OCI-LY1 (cell line): Measurements from ENCODE around the gene FNBP1.
"Not testable (repeated sequence)": the region's sequence is repeated elsewhere in the genome, so short reads cannot be mapped to it uniquely, and the experiment has no call there.

Experiments
- H2AFZ ChIP-seq: fragments of 200-600 bp; sonication (generic), shearing (Covaris generic); 2 replicates; pipeline ENCODE4 v1.6.0; 2014; ENCODE audit warnings: antibody characterized with exemption, mild to moderate bottlenecking, low read length
- H3F3A ChIP-seq: fragments of 200-600 bp; sonication (generic), shearing (Covaris generic); 2 replicates; pipeline ENCODE4 v1.6.0; 2014; ENCODE audit warnings: mild to moderate bottlenecking, antibody characterized with exemption, low read length, moderate library complexity; ENCODE audit not compliant: insufficient read depth
- H3K27ac ChIP-seq: fragments of 200-600 bp; sonication (generic); 2 replicates; pipeline ENCODE4 v1.5.1; 2014; ENCODE audit warnings: low read length, mixed run types, mild to moderate bottlenecking, low read depth; ENCODE audit not compliant: poor library complexity, severe bottlenecking
- H3K27me3 ChIP-seq: fragments of 200-600 bp; sonication (generic); 2 replicates; pipeline ENCODE4 v1.6.0; 2014; ENCODE audit warnings: antibody characterized with exemption, mild to moderate bottlenecking, low read length, moderate library complexity; ENCODE audit not compliant: insufficient read depth
- H3K36me3 ChIP-seq: fragments of 200-600 bp; sonication (generic); 2 replicates; pipeline ENCODE4 v1.6.1; 2014; ENCODE audit warnings: mild to moderate bottlenecking, antibody characterized with exemption, low read length, moderate library complexity, mixed read lengths; ENCODE audit not compliant: insufficient read depth
- H3K4me1 ChIP-seq: fragments of 200-600 bp; sonication (generic); 2 replicates; pipeline ENCODE4 v1.5.1; 2014; ENCODE audit warnings: mild to moderate bottlenecking, low read length, moderate library complexity; ENCODE audit not compliant: insufficient read depth, severe bottlenecking
- H3K4me2 ChIP-seq: fragments of 200-600 bp; sonication (generic), shearing (Covaris generic); 2 replicates; pipeline ENCODE4 v1.6.1; 2014; ENCODE audit warnings: low read length
- H3K4me3 ChIP-seq: fragments of 200-600 bp; sonication (generic); 2 replicates; pipeline ENCODE4 v1.5.1; 2014; ENCODE audit warnings: low read length, low read depth, mild to moderate bottlenecking, mixed read lengths; ENCODE audit not compliant: poor library complexity, severe bottlenecking
- H3K79me2 ChIP-seq: fragments of 200-600 bp; shearing (Covaris generic); 2 replicates; pipeline ENCODE4 v1.6.1; 2016; ENCODE audit warnings: mixed run types, low read length, mixed read lengths; ENCODE audit not compliant: insufficient read depth
- H3K9ac ChIP-seq: fragments of 200-600 bp; sonication (generic), shearing (Covaris generic); 2 replicates; pipeline ENCODE4 v1.6.1; 2014; ENCODE audit warnings: mild to moderate bottlenecking, low read length, mixed read lengths
- H3K9me2 ChIP-seq: fragments of 200-600 bp; sonication (generic), shearing (Covaris generic); 2 replicates; pipeline ENCODE4 v1.6.1; 2014; ENCODE audit warnings: low read depth, mild to moderate bottlenecking, low read length, mixed read lengths
- H3K9me3 ChIP-seq: fragments of 200-600 bp; shearing (Covaris generic); 2 replicates; pipeline ENCODE4 v1.6.1; 2014; ENCODE audit warnings: low read length, mixed read lengths
- H4K20me1 ChIP-seq: fragments of 200-600 bp; sonication (generic), shearing (Covaris generic); 2 replicates; pipeline ENCODE4 v1.6.0; 2016; ENCODE audit warnings: mild to moderate bottlenecking, low read length; ENCODE audit not compliant: insufficient read depth
- EZH2 ChIP-seq: fragments of 200-600 bp; sonication (generic), shearing (Covaris generic); IDR thresholded peaks from 2 replicates; pipeline ENCODE4 v1.8.0; 2017; ENCODE audit warnings: borderline replicate concordance, mixed run types, mild to moderate bottlenecking, antibody characterized with exemption, low read length, moderate library complexity, mixed read lengths
- TF ChIP-seq, protein P1 (sequence below): fragments of 200-600 bp; sonication (generic), shearing (Covaris generic); IDR thresholded peaks from 2 replicates; pipeline ENCODE4 v1.5.1; 2017; ENCODE audit warnings: mild to moderate bottlenecking, antibody characterized with exemption, low read length, moderate library complexity, mixed read lengths

Gene FNBP1

DNA sequence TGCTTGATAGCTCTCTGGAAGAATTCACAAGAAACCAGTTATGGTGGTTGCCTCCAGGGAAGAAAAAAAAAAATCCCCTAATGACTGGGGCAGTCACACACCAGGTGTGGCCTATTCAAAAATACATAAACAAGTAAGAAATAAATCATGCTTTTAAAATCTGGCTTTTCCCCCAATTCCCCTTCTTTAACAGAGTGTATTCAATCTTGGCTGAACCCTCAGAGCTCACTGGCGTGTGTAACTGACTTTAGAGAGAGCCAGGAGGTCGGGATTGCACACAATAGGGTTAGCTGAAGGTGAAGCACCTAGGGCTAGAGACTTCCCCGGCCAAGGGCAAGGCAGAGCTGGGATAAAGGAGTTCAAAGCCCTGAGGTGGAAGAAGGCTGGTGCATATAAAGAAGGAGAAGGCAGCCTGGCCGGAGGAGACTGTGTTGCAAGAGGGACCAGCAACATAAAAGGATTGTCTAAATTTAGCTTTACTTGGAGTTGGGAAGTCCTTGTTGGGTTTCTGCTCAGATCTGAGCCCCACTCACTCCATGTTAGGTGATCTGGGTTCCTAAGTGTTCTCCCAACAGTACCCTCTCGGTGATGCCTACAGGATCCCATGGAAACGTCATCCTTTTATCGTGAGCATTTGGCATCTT is 19.7 kb downstream of the FNBP1 start:
- Histone ChIP-seq H3K9ac (no peak overlapping the region), H3K9me2 (no peaks in the 10 kb centered on the region), H3K27me3 (no peaks in the 10 kb centered on the region; the same call in 1 of the 2 replicates), H2AFZ (no peak overlapping the region), H3K27ac (no peak overlapping the region), H4K20me1 (no peaks in the 10 kb centered on the region), H3K4me1 (no peaks in the 10 kb centered on the region), H3K4me3 (no peak overlapping the region), H3K36me3 (no peaks in the 10 kb centered on the region), H3K4me2 (no peak overlapping the region), H3F3A (no peaks in the 10 kb centered on the region), H3K9me3 (no peaks in the 10 kb centered on the region), H3K79me2 (no peaks in the 10 kb centered on the region)
- TF ChIP-seq, protein P1, sequence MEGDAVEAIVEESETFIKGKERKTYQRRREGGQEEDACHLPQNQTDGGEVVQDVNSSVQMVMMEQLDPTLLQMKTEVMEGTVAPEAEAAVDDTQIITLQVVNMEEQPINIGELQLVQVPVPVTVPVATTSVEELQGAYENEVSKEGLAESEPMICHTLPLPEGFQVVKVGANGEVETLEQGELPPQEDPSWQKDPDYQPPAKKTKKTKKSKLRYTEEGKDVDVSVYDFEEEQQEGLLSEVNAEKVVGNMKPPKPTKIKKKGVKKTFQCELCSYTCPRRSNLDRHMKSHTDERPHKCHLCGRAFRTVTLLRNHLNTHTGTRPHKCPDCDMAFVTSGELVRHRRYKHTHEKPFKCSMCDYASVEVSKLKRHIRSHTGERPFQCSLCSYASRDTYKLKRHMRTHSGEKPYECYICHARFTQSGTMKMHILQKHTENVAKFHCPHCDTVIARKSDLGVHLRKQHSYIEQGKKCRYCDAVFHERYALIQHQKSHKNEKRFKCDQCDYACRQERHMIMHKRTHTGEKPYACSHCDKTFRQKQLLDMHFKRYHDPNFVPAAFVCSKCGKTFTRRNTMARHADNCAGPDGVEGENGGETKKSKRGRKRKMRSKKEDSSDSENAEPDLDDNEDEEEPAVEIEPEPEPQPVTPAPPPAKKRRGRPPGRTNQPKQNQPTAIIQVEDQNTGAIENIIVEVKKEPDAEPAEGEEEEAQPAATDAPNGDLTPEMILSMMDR = no peak

DNA sequence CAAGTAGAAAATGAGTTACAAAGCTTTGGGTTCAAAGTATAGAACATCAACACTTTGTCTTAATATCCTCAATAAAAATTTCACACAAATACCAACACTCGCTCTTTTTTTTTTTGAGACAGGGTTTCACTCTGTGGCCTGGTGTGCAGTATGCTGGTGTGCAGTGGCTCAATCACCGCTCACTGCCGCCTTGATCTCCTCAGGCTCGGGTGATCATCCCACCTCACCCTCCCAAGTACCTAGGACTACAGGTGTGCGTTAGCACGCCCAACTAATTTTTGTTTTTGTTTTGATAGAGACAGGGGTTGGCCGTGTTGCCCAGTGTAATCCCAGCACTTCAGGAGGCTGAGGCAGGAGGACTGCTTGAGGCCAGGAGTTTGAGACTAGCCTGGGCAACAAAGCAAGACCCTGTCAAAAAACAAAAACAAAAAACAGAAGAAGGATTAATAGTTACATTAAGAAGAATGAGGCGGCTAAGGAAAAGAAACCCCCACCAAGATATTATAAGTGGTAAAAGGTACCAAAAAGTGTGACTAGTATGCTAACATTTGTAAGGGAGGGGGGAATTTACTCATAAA is 20.3 kb downstream of the FNBP1 start:
- Histone ChIP-seq H3K4me2 (no peak overlapping the region), H3K9me3 (no peaks in the 10 kb centered on the region), H3K27ac (no peak overlapping the region), H3K4me1 (no peaks in the 10 kb centered on the region), H4K20me1 (no peaks in the 10 kb centered on the region), H3K36me3 (no peaks in the 10 kb centered on the region), H3K9me2 (no peaks in the 10 kb centered on the region), H3K27me3 (no peaks in the 10 kb centered on the region; the same call in 1 of the 2 replicates), H3F3A (no peaks in the 10 kb centered on the region), H2AFZ (no peak overlapping the region), H3K79me2 (no peaks in the 10 kb centered on the region), H3K4me3 (no peak overlapping the region), H3K9ac (no peak overlapping the region)
- TF ChIP-seq, protein P1 = no peak
- no peak for TF ChIP-seq EZH2

DNA sequence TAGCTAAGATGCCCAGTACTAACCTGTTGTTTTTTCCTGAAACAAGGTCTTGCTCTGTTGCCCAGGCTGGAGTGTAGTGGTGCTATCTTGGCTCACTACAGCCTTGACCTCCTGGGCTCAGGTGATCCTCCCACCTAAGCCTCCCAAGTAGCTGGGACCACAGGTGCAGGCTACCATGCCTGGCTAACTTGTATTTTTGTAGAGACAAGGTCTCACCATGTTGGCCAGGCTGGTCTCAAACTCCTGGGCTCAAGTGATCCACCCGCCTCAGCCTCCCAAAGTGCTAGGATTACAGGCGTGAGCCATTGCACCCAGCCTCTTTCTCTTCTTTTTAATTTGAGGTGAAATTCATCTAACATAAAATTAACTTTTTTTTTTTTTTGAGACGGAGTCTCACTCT is 21.1 kb downstream of the FNBP1 start:
- not testable (repeated sequence) for H3K79me2 ChIP-seq, H4K20me1 ChIP-seq, H3K36me3 ChIP-seq, H3K27me3 ChIP-seq, H2AFZ ChIP-seq, H3F3A ChIP-seq, H3K9me2 ChIP-seq, H3K4me1 ChIP-seq, H3K4me3 ChIP-seq, H3K9ac ChIP-seq, H3K9me3 ChIP-seq, H3K4me2 ChIP-seq, H3K27ac ChIP-seq

DNA sequence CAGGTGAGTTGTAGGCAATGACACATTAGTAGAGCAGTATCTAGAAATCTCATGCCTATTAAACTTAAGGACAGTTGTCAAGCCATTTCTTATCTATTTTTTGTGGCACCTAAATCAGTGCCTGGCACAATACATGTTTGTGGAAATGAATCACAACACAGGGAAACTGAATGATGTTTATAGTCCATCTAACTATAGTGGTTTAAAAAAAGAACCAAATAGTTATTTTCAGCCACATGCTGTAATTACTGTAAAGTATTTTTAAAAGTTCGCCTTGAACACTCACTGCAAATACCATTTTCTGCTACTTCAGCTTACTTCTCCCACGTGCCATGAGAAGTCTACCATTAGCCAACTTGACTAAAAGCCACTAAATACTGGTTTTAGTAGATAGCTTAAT is 21.9 kb downstream of the FNBP1 start:
- Histone ChIP-seq H3K4me2 (no peak overlapping the region), H3K4me1 (no peaks in the 10 kb centered on the region), H3F3A (no peaks in the 10 kb centered on the region), H3K9ac (no peak overlapping the region), H4K20me1 (no peaks in the 10 kb centered on the region), H2AFZ (no peak overlapping the region), H3K9me3 (no peaks in the 10 kb centered on the region), H3K27me3 (no peaks in the 10 kb centered on the region; the same call in 1 of the 2 replicates), H3K36me3 (no peaks in the 10 kb centered on the region; the same call in 1 of the 2 replicates), H3K27ac (no peak overlapping the region), H3K4me3 (no peak overlapping the region), H3K9me2 (no peaks in the 10 kb centered on the region), H3K79me2 (no peaks in the 10 kb centered on the region)
- TF ChIP-seq, protein P1 = no peak
- TF ChIP-seq EZH2 = no peak
